Suppressor macrophage treated with lipopolysaccharide for 4 hours (primary cell): ENCODE results near the gene CES2.

Experiments
- DNase-seq: peaks from one replicate; pipeline ENCODE4 v3.0.0-alpha.2; 2020

CES2 gene

GRCh38 chr16:66903544-66904427 is 31.5 kb upstream of the CES2 start:
- DNase-seq = no peak

- no peak for DNase-seq
These were observed 30.9 kb upstream of the CES2 start for GRCh38 chr16:66904428-66904845.

DNA sequence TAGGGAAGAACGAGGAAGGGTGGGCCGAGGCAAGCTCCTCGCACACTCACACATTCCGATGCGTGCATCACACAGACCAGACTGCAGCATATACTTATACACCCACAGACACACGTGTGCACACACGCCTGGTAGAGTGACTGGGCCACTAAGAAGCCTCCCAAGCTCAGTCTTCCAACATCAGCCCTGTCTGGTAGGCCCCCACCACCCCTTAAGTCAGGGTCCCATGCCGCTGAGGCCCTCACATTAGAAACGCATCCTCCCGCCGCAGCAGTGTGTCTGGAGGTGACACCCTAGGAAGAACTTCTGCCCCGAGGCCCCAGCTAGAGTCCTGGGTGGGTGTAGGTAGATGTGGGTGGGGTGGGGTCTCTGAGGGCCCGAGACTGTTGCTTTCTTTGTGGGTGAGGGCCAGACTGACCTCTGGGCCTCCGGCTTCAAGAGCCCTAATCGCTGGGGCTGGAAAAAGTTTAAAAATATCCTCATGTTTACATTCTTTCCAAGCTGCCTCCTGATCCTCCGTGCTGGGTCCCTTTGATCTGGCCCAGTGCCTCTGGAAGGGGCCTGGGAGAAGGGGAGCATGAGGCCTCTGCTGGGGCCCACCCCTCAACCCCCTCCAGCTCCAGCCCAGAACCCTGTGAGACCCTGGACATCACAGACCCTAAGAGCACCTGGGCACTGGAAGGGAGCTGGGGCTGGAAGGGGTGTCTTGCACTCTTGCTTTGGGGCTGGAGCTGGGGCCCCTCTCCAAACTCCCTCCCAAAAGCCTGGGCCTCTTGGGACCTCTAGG is 30.3 kb upstream of the CES2 start:
- DNase-seq = no peak

GRCh38 chr16:66905633-66906539 is 29.4 kb upstream of the CES2 start:
- DNase-seq = no peak

- no peak for DNase-seq
These were observed 28.1 kb upstream of the CES2 start for GRCh38 chr16:66906916-66907836.

DNA sequence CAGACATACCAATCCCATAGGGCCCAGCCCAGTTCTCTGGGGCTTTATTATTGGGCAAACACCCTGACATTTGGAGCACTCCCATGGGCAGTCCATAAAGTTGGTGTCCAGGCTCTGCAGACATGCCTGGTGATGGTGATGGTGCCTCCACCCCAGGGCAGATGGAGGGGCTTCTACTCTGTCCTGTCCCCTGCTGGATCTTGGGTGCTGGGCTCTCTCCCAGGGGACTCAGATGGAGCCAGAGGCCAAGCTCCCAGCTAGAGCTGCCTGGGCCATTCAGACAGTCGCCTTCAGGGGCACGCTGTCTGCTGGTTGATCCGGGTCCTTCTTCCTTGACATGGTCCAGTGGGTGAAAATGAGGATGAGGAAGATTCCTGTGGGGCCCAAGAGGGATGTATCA is 27.2 kb upstream of the CES2 start:
- no peak for DNase-seq

GRCh38 chr16:66908762-66909559 is 26.4 kb upstream of the CES2 start:
- no peak for DNase-seq

DNA sequence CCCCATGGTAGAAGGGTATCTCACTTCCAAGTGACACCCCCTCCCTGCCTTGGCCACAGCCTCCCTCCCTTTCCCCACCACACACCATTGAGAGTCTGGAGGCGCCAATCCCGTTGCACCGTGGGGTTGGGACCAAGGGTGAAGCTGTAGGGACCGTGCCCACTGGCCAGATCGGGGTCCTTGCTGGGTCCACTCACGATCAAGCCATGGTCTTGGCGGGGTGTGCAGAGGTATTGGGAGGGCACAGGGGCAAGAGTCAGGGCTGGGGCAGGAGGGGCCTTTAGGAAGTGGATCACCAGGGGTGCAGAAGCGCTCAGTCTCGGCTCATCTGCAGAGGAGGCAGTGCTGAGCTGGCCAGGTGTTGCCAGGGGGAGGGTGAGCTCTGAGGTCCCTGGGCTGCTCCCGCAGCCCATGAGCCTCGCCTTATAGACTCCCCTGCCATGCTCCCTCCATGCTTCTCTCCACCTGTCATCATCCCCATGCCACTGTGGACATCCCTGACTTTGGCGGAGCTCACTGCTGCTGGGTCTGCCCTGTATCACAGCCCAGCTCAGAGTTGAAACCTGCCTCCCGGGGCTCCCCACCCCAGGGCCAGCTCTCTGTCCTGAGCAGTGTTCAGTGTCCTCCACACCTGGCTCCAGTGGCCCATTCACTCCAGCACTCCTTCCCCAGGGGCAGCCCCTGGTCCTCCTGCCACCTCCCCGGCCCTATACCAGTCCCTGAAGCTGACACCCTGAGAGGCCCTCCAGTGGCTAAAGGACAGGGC is 25.0 kb upstream of the CES2 start:
- DNase-seq = no peak

DNA sequence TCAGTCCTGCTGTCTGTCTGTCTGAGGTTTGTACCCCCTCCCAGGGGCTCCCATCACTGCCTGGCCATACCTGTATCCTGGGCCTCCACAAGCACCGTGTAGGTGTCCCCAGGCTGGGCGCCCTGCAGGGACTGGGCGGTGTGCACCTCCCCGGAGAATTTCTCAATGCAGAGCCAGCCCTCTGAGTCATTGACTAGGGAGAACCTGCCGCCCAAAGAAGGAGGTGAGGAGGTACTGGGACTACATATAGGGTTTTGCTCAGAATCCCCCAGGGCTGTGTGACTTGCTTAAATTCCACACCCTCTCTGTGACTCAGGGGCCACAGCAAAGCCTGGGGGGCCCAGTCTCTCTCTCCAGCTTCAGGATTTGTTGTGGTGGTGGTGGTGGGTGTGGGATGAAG is 24.2 kb upstream of the CES2 start:
- DNase-seq = no peak

GRCh38 chr16:66911801-66912200 is 23.5 kb upstream of the CES2 start:
- no peak for DNase-seq

GRCh38 chr16:66913081-66913480 is 22.2 kb upstream of the CES2 start:
- no peak for DNase-seq

- no peak for DNase-seq
These were observed 21.6 kb upstream of the CES2 start for GRCh38 chr16:66913711-66914110.

DNA sequence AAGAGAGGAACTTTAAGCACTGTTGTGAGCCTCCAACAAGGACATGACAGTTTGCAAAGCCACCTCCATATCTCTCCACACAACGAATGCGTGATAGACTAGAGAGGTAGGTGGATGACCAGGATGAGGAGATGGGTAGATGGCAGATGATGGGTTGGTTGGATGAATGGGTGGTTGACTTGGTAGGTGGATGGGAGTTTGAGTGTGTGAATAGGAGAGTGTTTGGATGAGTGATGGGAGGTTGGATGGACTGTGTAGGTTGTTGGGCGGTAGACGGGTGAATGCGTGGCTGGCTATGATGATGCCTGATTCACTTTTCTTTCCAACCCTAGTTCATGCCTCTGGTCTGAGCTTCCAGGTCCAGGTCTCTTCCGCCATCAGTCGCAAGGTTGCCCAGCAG is 20.8 kb upstream of the CES2 start:
- DNase-seq = no peak

GRCh38 chr16:66915041-66915440 is 20.3 kb upstream of the CES2 start:
- DNase-seq = no peak

- no peak for DNase-seq
These were observed 18.8 kb upstream of the CES2 start for GRCh38 chr16:66916518-66916917.

GRCh38 chr16:66917741-66918140 is 17.6 kb upstream of the CES2 start:
- no peak for DNase-seq

- DNase-seq = no peak
These were observed 17.0 kb upstream of the CES2 start for GRCh38 chr16:66918355-66918754.

DNA sequence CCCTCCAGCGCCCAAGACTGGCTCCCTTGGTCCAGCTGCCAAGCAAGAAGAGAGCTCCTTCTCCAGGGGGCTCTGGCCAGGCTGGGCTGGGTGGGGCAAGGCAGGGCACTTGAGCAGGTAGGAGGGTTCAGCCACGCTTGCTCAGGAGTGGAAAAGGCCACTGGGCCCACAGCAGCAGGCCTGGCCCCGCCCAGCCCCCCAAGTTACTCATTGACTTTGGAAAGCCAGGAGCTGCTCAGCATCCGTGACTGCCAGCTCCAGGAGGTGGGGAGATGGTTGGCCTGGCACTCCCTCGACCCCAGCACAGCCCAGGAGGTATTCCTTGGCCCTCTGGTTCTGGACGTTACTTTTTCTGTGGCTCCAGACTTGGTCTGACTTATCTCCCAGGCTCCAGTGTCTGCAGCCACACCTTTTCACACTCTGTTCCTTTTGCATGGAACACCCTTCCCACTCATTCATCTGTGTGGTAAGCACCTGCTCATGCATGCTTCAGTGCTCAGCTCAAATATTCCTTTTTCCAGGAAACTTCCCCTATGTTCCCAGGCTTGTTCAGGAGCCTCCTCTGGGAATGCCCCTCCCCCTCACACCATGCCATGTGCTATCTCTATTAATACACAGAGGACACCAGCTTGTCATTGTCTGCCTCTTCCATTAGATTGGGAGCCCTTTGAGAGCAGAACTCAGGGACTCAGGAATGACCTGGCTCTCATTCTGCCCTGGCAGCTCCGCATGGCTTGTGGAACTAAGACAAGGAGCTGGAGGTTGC is 16.3 kb upstream of the CES2 start, which contains the start of gene CDH16:
Gene CDH16, minus strand, starts transcription at position 83 of the 766 bp plus-strand sequence. CDS start 820 bp downstream, outside the sequence.
- DNase-seq = no peak

DNA sequence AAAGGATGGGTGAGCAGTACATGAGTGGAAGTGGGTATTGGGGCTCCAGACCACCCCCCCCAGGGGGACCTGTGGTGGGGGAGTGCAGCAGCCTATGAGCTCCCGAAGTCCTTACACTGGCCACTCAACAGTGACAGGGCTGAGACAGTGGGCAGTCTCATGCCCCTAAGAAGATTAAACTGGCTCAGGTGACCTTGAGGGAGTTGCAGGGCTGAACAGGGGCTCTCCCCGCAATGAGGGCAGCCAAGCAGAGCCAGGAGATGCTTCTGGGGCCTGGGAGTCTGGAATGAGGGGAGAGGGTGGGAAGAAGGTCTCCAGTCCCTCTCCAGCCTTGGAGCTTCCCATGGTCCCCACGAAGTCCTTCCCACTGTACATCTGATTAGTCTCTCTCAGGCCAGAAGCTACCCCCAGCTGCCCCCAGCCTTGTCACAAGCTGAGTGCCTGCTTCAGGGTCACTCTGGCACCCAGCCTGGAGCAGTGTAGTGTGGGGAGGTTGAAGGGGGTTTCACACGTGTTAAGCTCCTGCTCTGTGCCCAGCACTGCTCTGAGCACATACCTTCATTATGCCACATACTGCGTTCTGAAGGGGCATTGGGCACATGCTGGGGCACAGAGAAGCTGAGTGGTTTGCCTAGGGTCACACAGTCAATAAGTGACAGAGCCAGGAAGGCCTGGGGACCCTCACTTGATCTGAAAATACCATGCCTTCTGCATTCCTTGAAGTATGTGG is 15.6 kb upstream of the CES2 start:
- no peak for DNase-seq
